HG02763 (cell line): Measurements from ENCODE around the gene PSD4.
A peak's percentile ranks its signal among the peaks of the same experiment; 100 is the strongest.

Source experiments
- ATAC-seq: cut with Tn5 transposase; IDR thresholded peaks from one replicate; pipeline ENCODE4 v1.9.1; 2021; ENCODE audit warnings: mild to moderate bottlenecking, moderate library complexity; ENCODE audit not compliant: unreplicated experiment

Gene PSD4

GRCh38 chr2:113183264-113183663 lies 9.5 kb downstream of the PSD4 start:
- no peak for ATAC-seq

GRCh38 chr2:113183703-113184102 lies 9.9 kb downstream of the PSD4 start:
- ATAC-seq = no peak

GRCh38 chr2:113184531-113185230 lies 10.9 kb downstream of the PSD4 start:
- ATAC-seq = no peak

- ATAC-seq = no peak
Observed at GRCh38 chr2:113185664-113186432, 12.1 kb downstream of the PSD4 start.

GRCh38 chr2:113186433-113186796 lies 12.6 kb downstream of the PSD4 start:
- ATAC-seq = no peak

GRCh38 chr2:113187771-113188170 lies 14.0 kb downstream of the PSD4 start:
- ATAC-seq = no peak

GRCh38 chr2:113190871-113191270 lies 17.1 kb downstream of the PSD4 start:
- ATAC-seq = no peak

GRCh38 chr2:113192459-113193100 lies 18.8 kb downstream of the PSD4 start:
- ATAC-seq = no peak

GRCh38 chr2:113195923-113196501 lies 22.2 kb downstream of the PSD4 start:
- no peak for ATAC-seq

- no peak for ATAC-seq
Observed at GRCh38 chr2:113196839-113197238, 23.1 kb downstream of the PSD4 start.

GRCh38 chr2:113197347-113198047 lies 23.7 kb downstream of the PSD4 start:
- ATAC-seq = no peak

- ATAC-seq = no peak
Observed at GRCh38 chr2:113198048-113198789, 24.4 kb downstream of the PSD4 start.

- peak; percentile 50 for ATAC-seq
Observed at GRCh38 chr2:113198790-113199612, 25.2 kb downstream of the PSD4 start.

GRCh38 chr2:113200236-113200635 lies 26.5 kb downstream of the PSD4 start:
- no peak for ATAC-seq

GRCh38 chr2:113200736-113201490 lies 27.1 kb downstream of the PSD4 start:
- no peak for ATAC-seq

- no peak for ATAC-seq
Observed at GRCh38 chr2:113201496-113202304, 27.9 kb downstream of the PSD4 start.

- no peak for ATAC-seq
Observed at GRCh38 chr2:113202305-113203216, 28.8 kb downstream of the PSD4 start.
